Measurements from ENCODE around the gene ZCWPW1.

Gene ZCWPW1, protein sequence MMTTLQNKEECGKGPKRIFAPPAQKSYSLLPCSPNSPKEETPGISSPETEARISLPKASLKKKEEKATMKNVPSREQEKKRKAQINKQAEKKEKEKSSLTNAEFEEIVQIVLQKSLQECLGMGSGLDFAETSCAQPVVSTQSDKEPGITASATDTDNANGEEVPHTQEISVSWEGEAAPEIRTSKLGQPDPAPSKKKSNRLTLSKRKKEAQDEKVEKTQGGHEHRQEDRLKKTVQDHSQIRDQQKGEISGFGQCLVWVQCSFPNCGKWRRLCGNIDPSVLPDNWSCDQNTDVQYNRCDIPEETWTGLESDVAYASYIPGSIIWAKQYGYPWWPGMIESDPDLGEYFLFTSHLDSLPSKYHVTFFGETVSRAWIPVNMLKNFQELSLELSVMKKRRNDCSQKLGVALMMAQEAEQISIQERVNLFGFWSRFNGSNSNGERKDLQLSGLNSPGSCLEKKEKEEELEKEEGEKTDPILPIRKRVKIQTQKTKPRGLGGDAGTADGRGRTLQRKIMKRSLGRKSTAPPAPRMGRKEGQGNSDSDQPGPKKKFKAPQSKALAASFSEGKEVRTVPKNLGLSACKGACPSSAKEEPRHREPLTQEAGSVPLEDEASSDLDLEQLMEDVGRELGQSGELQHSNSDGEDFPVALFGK

GRCh38 chr7:100428199-100428966, at the start of gene ZCWPW1:
ZCWPW1 (minus strand) TSS chr7:100428703; CDS start chr7:100420649, 8,054 bp downstream.
- DNase-seq (ENCODE audit: low read depth in 2 of 2), result peak; percentile 94 to 98

GRCh38 chr7:100477871-100478267, 49.4 kb upstream of the ZCWPW1 start:
- DNase-seq (ENCODE audit: low read depth in 2 of 2), result no peak

DNA sequence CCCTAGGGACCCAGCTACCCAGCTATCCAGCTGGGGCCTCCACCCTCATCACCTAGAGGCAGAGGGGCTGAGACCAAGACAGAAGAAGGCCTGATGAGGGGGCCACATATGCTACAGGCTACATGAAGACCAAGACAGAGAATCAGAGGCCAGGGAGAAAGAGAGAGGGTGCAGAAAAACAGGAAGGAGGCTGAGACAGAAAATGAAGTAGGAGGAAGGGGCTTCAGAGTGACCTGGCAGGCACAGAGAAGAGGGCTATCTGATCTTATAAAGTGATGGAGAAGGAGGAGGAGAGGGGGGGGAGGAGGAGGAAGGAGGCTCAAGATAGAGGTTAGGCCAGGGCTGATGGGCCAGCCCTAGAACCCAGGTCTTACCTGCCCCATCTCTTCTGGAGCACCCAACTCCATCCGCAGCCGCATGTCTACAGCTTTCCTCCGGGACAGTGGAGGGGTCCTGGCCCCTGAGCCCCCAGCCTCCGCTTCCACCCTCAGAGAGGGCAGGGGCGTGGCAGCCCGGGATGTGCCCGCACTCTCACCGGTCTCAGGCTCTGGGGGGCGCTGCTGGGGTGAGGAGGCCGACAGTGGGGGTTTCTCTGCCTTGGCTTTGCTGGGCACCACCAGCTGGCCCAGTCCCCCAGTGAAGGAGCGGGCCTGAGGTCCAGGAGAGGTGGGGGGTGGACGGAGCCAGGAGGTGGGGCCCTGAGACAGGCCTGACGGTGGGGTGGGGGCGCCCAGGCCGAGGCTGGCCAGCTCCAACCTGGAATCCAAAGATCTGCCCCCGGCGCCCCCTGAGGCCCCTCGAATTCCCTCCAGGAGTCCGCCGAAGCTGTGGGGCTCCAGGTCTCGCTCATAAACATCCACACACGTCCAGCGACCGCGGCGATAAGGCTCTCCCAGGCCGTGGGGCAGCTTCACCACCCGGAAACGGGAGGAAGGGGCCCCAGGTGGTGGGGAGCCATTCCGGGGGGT, 48.7 kb upstream of the ZCWPW1 start:
- DNase-seq (ENCODE audit: low read depth in 2 of 2), result peak in 1 of 2 experiments; percentile 34

- DNase-seq (ENCODE audit: low read depth in 2 of 2), result no peak
These were observed 47.7 kb upstream of the ZCWPW1 start for GRCh38 chr7:100476101-100476780.

- no peak for DNase-seq (ENCODE audit: low read depth in 2 of 2)
These were observed 47.0 kb upstream of the ZCWPW1 start for GRCh38 chr7:100475549-100475948.

GRCh38 chr7:100472854-100473499, 44.5 kb upstream of the ZCWPW1 start:
- no peak for DNase-seq (ENCODE audit: low read depth in 2 of 2)

GRCh38 chr7:100472121-100472851, 43.8 kb upstream of the ZCWPW1 start:
- no peak for DNase-seq (ENCODE audit: low read depth in 2 of 2)

GRCh38 chr7:100471021-100471420, 42.5 kb upstream of the ZCWPW1 start:
- no peak for DNase-seq (ENCODE audit: low read depth in 2 of 2)

- DNase-seq (ENCODE audit: low read depth in 2 of 2), result peak; percentile 70 to 84
These were observed 40.9 kb upstream of the ZCWPW1 start for GRCh38 chr7:100469227-100470044.

- DNase-seq (ENCODE audit: low read depth in 2 of 2), result no peak
These were observed 39.3 kb upstream of the ZCWPW1 start for GRCh38 chr7:100467638-100468373.

DNA sequence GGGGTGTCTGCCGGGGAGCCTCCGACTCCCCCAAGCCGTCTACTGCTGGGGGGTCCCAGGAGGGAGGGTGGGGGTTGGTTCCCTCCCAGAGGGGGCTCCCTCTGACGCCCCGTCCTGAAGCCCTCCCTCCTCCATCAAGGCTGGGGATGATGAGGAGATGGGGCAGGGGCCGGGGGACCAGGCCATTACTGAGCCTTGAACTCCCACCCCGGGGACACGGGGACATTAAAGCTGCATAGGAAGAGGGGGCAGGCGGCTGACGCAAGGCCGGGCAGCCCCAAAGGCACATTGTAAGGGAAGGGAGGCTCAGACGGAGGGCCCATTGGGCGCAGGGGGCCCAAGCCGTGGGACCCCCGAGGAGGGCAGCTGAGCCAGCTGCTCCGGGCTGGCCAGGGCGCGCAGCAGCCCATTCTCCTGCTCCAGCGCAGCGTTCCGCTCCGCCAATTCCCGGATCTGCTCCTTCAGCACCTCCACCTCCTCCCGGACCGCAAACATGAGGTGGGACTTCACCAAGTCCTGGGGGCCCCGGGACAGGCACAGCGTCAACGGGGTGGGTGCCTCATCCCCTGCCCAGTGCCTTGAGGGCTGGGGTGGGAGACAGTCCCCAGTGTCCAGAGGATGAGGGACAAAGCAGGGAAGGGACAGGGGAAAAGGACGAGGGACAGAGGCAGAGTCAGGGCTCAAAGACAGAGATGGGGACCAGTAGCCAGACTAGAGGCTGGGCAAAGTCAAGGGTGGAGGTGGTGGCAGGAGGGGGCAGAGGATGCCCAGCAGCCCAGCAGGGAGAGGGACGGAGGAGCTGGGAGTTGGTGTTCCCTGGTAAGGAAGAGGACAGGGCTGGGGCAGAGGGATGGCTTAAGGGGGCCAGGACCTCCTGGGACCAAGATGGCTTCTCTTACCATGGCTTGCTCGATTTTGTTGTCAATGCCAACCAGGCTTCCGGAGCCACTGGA, 38.4 kb upstream of the ZCWPW1 start:
- no peak for DNase-seq (ENCODE audit: low read depth in 2 of 2)

GRCh38 chr7:100465702-100466311, 37.3 kb upstream of the ZCWPW1 start:
- no peak for DNase-seq (ENCODE audit: low read depth in 2 of 2)

GRCh38 chr7:100465299-100465698, 36.8 kb upstream of the ZCWPW1 start:
- no peak for DNase-seq (ENCODE audit: low read depth in 2 of 2)

GRCh38 chr7:100464791-100465190, 36.3 kb upstream of the ZCWPW1 start:
- no peak for DNase-seq (ENCODE audit: low read depth in 2 of 2)

DNA sequence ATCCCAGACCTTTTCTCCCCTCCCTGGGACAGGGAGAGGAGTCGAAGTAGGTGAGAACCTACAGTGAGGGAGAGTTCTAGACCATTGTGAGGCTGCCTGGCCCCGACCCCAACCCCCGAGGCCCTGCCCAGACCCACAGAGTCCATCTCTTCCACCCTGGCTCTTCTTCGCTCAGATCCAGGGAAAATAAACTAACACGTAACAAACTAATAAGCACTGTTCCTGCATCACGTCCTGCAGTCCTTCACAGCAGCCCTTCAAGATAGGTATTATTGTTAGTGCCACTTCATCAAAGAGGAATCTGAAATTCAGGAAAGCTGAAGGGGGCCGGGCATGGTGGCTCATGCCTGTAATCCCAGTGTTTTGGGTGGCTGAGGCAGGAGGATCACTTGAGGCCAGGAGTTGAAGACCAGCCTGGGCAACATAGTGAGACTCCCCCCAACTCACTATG, 35.7 kb upstream of the ZCWPW1 start, which contains the start of gene SPACDR:
Gene SPACDR, minus strand, starts transcription at position 51 of the 451 bp plus-strand sequence. CDS start 235 bp downstream, outside the sequence.
- no peak for DNase-seq (ENCODE audit: low read depth in 2 of 2)

- DNase-seq (ENCODE audit: low read depth in 2 of 2), result no peak
These were observed 28.5 kb upstream of the ZCWPW1 start for GRCh38 chr7:100457033-100457432.

Data from stimulated activated CD4-positive, alpha-beta T cell treated with anti-CD3 and anti-CD28 coated beads, Interleukin-12 subunit alpha, Interleukin-12 subunit beta, amount 100 ng/mL, for 24 hours (primary cell).